Spleen (tissue), 11 donors: ENCODE results near the gene EVA1B. TPM values are rescaled to one million over a fixed set of nuclear protein-coding genes. Genes with fewer than 3 reads are reported as not detected.
A peak's percentile ranks its signal among the peaks of the same experiment; 100 is the strongest.

Experiments used
- DNase-seq: peaks from one replicate; pipeline ENCODE4 v3.0.0-alpha.2; 2020
- H3K27ac ChIP-seq, 8 donors: fragments of 200-600 bp; sonication (generic) in 7 of 8; 1 replicate in 4 of 8; 2 replicates in 4 of 8; pipeline versions ENCODE4 v1.5.0 to v1.8.0; 2016 to 2021; ENCODE audit warnings: inconsistent platforms in 4 of 8, mild to moderate bottlenecking in 4 of 8, moderate library complexity in 1 of 8
- H3K27me3 ChIP-seq, 7 donors: fragments of 200-600 bp; sonication (generic) in 6 of 7; replicated peaks in 1 of 7; 1 replicate in 4 of 7; 2 replicates in 3 of 7; pipeline versions ENCODE4 v1.5.0 to v1.8.0; 2016 to 2021; ENCODE audit warnings: inconsistent platforms in 3 of 7, mild to moderate bottlenecking in 1 of 7
- H3K36me3 ChIP-seq, 6 donors: fragments of 200-600 bp; sonication (generic) in 5 of 6; 1 replicate in 4 of 6; 2 replicates in 2 of 6; pipeline versions ENCODE4 v1.5.0 to v1.8.0; 2016 to 2021; ENCODE audit warnings: inconsistent platforms in 2 of 6
- H3K4me1 ChIP-seq, 6 donors: fragments of 200-600 bp; sonication (generic) in 5 of 6; 1 replicate in 3 of 6; 2 replicates in 3 of 6; pipeline versions ENCODE4 v1.5.0 to v1.8.0; 2016 to 2021; ENCODE audit warnings: inconsistent platforms in 3 of 6
- H3K4me3 ChIP-seq, 8 donors: fragments of 200-600 bp; sonication (generic) in 7 of 8; 1 replicate in 4 of 8; 2 replicates in 4 of 8; pipeline versions ENCODE4 v1.5.0 to v1.8.0; 2016 to 2021; ENCODE audit warnings: inconsistent platforms in 4 of 8, mild to moderate bottlenecking in 4 of 8, moderate library complexity in 2 of 8
- H3K9me3 ChIP-seq, 8 donors: fragments of 200-600 bp; sonication (generic) in 7 of 8; 1 replicate in 4 of 8; 2 replicates in 4 of 8; pipeline versions ENCODE4 v1.5.0 to v1.8.0; 2016 to 2021; ENCODE audit warnings: inconsistent platforms in 4 of 8
- POLR2A ChIP-seq, 3 donors: fragments of 450-650 bp; IDR thresholded peaks; one replicate each; pipeline ENCODE4 v1.5.1; 2017; ENCODE audit warnings: antibody characterized with exemption in 3 of 3, mild to moderate bottlenecking in 1 of 3
- POLR2AphosphoS5 ChIP-seq, 3 donors: sonication (generic); formaldehyde crosslinking; IDR thresholded peaks; one replicate each; pipeline ENCODE4 v1.5.1; 2017; ENCODE audit warnings: antibody characterized with exemption in 3 of 3
- WGBS, 5 donors: extraction: QIAGEN DNeasy Blood & Tissue Kit in 3 of 5; methylation state at CpG; one replicate each; pipeline versions ENCODE4 v1.1.5 to v1.1.7; 2013 to 2018; 5-methylcytosine and 5-hydroxymethylcytosine counted together
- intact Hi-C: fragments of 100-400 bp; cut with DNase I; formaldehyde crosslinking; loops from one replicate; pipeline ENCODE4 v1.15.0; 2023; ENCODE audit warnings: low total_unique reads
- polyA plus RNA-seq, 3 donors: library from polyadenylated mRNA; stranded (reverse); fragments of 200-250 nt; gene quantifications; one replicate each; pipeline ENCODE4 v1.2.1, GENCODE V29; 2013
- total RNA-seq, 7 donors: library from RNA; depleted of rRNA in 3 of 7; stranded (reverse); fragments of >200 nt in 3 of 7; fragmentation: NEBNext Ultra II Directional in 4 of 7; extraction: Animal tissue kit (Norgen Biotek cat#: 25700) in 4 of 7; gene quantifications; one replicate each; pipeline versions ENCODE4 v1.1.0 to v1.2.1, GENCODE V29; 2016 to 2021
- TF ChIP-seq, protein P1 (sequence below), 11 experiments: fragments of 200-600 bp in 7 of 11; fragments of 450-650 bp in 4 of 11; sonication (generic) in 4 of 11; IDR thresholded peaks in 8 of 11; conservative IDR thresholded peaks in 3 of 11; 1 replicate in 7 of 11; 2 replicates in 4 of 11; pipeline versions ENCODE4 v1.4.0 to v1.8.0; 2016 to 2021; ENCODE audit warnings: antibody characterized with exemption in 11 of 11, inconsistent platforms in 4 of 11, mild to moderate bottlenecking in 1 of 11
- donor health status: healthy with polysubstance abuse.
- donor health status: DM: no; HTN: no; CAD: no; lungs with moderate emphysema.
- donor health status: DM: no; HTN: no; CAD: no.
- donor health status: Bipolar disorder and iron deficiency.
- donor health status: healthy.
- donor health status: DM: no; HTN: no; CAD: no.
- donor health status: DM: yes; HTN: yes; CAD: no.

Gene EVA1B
- total and polyA plus RNA-seq, 10 donors: 17.2 to 77.4 (median 40.5) TPM

DNA sequence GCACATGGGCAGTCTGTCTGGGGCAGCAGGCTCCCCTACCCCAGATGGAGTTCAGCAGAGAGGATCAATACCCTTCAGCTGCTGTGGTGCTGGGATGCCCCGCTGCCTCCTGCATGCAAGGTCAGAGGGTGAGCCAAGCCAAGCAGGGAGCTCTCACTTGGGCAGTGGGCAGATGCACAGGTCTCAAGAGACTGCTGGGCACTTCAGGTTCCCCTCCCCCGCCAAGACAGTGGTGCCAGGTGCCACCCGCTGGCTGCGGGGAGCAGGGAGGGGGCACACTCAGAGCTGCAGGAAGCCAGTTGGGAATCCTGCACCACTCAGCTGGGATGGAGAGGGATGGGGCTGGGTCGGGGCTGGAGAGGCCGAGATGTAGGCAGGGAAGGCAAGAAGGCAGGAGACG is 15.8 kb upstream of the EVA1B start:
- no peak overlapping the region for H3K4me3 ChIP-seq
- intact Hi-C loops: no loop called here

DNA sequence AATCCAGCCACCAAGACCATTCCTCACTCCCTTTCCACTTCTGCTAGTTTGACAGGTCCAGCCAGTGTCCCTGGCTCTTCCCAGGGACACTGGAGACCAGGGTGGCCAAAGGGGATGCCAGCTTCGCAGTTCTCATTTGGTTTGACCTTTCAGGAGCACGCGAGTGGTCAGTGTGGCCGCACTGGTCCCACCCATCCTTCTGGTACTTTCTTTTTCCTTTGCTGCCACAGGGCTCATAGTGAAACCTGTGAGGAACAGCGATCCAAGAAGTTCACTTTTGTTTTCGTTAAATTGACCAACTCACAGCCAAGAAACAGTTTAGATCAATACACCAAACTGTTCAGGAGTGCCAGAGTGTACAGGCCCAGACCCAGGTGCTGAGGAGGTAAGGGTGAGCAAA is 14.4 kb upstream of the EVA1B start:
- H3K36me3 ChIP-seq: peaks cover 3 to 43% (median 23%) of the 10 kb centered on the region in 6 donors
- intact Hi-C loops: no loop called here
- H3K4me3 ChIP-seq: no peak overlapping the region
- 68 to 84% (median 76%) methylated on average over 6 of the region's 6 CpGs for WGBS, 5 donors
- no peaks in the 10 kb centered on the region for H3K27me3 ChIP-seq
- H3K27ac ChIP-seq: peak overlapping the region in 3 of 8 donors; percentile 1 to 65 (median 6)
- peaks cover 21 to 56% (median 44%) of the 10 kb centered on the region in 6 donors for H3K4me1 ChIP-seq
- TF ChIP-seq POLR2A (IDR thresholded peaks at IDR 0.05) (no peak), POLR2AphosphoS5 (IDR thresholded peaks at IDR 0.05) (no peak)
- TF ChIP-seq, protein P1, sequence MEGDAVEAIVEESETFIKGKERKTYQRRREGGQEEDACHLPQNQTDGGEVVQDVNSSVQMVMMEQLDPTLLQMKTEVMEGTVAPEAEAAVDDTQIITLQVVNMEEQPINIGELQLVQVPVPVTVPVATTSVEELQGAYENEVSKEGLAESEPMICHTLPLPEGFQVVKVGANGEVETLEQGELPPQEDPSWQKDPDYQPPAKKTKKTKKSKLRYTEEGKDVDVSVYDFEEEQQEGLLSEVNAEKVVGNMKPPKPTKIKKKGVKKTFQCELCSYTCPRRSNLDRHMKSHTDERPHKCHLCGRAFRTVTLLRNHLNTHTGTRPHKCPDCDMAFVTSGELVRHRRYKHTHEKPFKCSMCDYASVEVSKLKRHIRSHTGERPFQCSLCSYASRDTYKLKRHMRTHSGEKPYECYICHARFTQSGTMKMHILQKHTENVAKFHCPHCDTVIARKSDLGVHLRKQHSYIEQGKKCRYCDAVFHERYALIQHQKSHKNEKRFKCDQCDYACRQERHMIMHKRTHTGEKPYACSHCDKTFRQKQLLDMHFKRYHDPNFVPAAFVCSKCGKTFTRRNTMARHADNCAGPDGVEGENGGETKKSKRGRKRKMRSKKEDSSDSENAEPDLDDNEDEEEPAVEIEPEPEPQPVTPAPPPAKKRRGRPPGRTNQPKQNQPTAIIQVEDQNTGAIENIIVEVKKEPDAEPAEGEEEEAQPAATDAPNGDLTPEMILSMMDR (IDR thresholded peaks at IDR 0.05 in 8 of 11, conservative IDR thresholded peaks at IDR 0.05 in 3 of 11): no peak
- no peak for DNase-seq
- H3K9me3 ChIP-seq: no peaks in the 10 kb centered on the region

More for the DNA sequence above, 15.8 kb upstream of the EVA1B start:
- Histone ChIP-seq H3K4me1 (peaks cover 29 to 69% (median 56%) of the 10 kb centered on the region in 6 donors), H3K9me3 (no peaks in the 10 kb centered on the region), H3K36me3 (peaks cover 3 to 56% (median 32%) of the 10 kb centered on the region in 6 donors), H3K27ac (peak overlapping the region in 5 of 8 donors; percentile 1 to 67 (median 52)), H3K27me3 (no peaks in the 10 kb centered on the region)
- TF ChIP-seq, protein P1 (IDR thresholded peaks at IDR 0.05 in 8 of 11, conservative IDR thresholded peaks at IDR 0.05 in 3 of 11): no peak
- no peak for TF ChIP-seq POLR2A (IDR thresholded peaks at IDR 0.05)
- peak in 2 of 3 donors; percentile 25 to 59 for TF ChIP-seq POLR2AphosphoS5 (IDR thresholded peaks at IDR 0.05)
- WGBS, 5 donors: 54 to 74% (median 61%) methylated on average over 7 of the region's 7 CpGs
- DNase-seq: no peak

DNA sequence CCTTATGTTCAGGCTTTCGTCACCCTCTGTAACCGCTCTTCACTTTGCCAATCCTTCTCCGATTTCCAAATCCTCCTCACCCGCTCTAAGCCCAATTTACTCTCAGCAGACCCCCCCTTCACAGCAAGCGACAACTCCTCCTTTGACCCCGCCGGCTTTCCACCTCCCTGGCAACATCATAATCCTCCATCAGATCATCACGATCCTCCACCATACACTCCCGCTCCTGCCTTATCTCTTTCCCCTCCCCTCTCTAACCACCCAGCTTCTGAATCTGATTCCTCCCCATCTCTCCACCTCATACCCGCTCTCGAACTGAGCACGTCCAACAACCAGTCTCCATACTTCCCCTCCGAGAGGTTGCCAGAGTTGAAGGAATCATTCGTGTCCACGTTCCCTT is 7.5 kb upstream of the EVA1B start:
- Histone ChIP-seq H3K4me3 (no peak overlapping the region), H3K9me3 (no peaks in the 10 kb centered on the region), H3K27me3 (peaks cover 0 to 7% (median 0%) of the 10 kb centered on the region in 7 donors), H3K36me3 (no peaks in the 10 kb centered on the region), H3K4me1 (peaks cover 5 to 31% (median 13%) of the 10 kb centered on the region in 6 donors), H3K27ac (no peak overlapping the region)
- no peak for DNase-seq
- TF ChIP-seq POLR2AphosphoS5 (IDR thresholded peaks at IDR 0.05) (no peak), POLR2A (IDR thresholded peaks at IDR 0.05) (no peak)
- TF ChIP-seq, protein P1 (IDR thresholded peaks at IDR 0.05 in 8 of 11, conservative IDR thresholded peaks at IDR 0.05 in 3 of 11): no peak
- intact Hi-C loops: no loop called here
- WGBS, 5 donors: 89 to 95% (median 92%) methylated on average over 15 of the region's 15 CpGs

DNA sequence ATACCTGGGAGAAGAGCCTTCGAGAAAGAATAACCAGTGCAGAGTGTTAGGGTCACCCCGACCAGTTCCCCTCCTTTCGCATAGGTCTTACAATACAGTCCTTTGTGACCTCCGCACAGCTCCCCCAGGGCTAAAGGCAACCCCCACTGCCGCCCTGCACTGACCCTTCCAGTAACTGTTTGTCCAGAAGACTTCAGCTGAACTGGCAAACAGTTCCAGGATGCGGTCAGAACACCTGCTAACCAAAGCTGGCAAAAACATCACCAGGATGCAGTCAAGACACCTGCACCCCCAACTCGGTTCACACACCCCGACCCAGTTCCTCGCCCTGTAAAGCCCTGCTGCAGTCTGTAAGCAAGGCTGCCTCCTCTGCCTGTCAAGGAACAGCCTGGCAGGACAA is 6.4 kb upstream of the EVA1B start:
- Histone ChIP-seq H3K36me3 (no peaks in the 10 kb centered on the region), H3K9me3 (no peaks in the 10 kb centered on the region), H3K27ac (no peak overlapping the region), H3K4me1 (peaks cover 7 to 42% (median 18%) of the 10 kb centered on the region in 6 donors), H3K27me3 (peaks cover 0 to 15% (median 0%) of the 10 kb centered on the region in 7 donors), H3K4me3 (no peak overlapping the region)
- TF ChIP-seq, protein P1 (IDR thresholded peaks at IDR 0.05 in 8 of 11, conservative IDR thresholded peaks at IDR 0.05 in 3 of 11): no peak
- no peak for TF ChIP-seq POLR2AphosphoS5 (IDR thresholded peaks at IDR 0.05)
- no peak for TF ChIP-seq POLR2A (IDR thresholded peaks at IDR 0.05)
- WGBS, 5 donors: 84 to 98% (median 92%) methylated on average over 9 of the region's 9 CpGs
- no peak for DNase-seq
- intact Hi-C loops: no loop called here
